C1 segment of cervical spinal cord (tissue), 14 donors: ENCODE measurements around the gene SARDH.

Experiments
- DNase-seq, 14 donors: peaks; one replicate each; lab custom pipeline; 2025; lab: John Stamatoyannopoulos, UW

Gene SARDH

DNA sequence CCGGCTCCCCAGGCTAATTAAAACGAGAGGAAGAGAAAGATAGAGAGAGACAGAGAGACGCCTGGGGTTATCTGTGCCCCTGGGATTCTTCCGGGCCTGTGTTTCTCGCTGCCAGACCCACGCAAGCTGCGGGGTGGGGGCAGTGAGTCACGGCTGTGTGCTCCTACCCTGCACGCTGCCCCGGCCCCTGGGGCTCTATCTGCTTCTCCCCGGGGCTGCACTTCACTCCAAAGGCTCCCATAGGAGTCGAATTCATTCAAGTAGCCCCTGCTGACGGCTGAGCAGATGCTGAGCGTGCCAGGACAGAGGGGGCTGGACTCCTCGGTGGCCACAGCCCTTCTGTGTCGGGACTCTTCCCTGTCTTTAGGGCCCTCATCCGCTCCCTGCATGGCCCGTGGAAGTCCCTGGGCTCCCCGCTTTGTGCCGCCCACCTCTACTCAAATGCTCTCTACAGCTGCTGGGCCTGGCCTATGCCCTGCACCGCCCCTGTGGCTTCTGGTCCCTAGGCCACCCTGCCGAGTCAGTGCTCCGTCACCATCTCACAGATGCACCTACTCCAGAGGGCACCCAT lies 22.8 kb downstream of the SARDH start:
- DNase-seq: no peak

DNA sequence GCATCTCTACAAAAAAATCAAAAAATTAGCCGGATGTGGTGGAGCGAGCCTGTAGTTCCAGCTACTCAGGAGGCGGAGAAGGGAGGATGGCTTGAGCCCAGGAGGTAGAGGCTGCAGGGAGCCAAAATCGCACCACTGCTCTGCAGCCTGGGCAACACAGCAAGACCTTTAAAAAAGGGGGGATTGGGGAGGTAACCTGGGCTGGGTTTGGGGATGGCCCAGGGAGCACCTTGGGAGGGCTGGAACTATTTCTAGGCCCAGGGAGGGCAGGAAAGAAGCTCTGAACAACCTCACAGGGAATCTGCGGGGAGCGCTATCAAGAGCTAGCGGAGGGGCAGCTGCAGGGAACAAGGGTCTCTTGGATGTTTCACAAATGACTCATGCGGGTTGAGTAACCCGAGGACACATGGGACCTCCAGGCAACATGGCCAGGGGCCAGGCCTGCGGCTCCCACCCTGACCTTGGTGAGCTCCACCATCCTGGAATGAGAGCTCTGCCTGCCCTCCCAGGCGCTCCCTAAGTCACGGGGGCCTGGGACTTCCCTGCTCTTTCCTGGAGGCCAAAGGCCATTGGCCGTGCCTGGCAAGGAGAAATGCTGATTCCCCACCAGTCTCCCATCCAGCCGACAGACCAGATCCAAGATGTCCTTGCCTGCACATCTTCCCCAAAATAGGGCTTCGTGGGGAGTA lies 23.4 kb downstream of the SARDH start:
- no peak for DNase-seq

DNA sequence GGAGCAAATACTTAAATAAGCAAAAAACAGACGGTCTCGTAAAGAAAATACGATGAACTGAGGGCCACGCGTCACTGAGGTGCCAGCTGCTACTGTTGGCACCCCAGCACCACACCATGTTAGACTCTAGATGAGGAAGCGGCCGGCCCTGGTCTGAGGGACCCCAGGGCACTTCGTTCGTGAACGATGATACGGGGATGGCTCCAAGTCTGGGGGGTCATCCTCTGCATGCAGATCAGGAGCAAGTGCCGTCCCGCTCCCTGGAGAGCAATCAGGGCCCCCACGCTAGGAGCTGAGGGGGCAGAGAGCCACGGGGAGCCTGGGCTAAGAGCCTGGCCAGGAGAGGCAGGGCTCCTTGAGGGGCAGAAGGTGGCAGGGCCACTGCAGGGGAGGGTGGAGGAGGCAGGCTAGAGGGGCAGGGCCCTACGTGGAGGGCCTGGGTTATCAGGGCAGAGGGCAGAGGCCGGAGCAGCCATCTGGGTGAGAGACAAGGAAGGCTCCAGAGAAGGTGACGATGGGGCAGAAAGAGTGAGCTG lies 24.1 kb downstream of the SARDH start:
- DNase-seq: no peak

DNA sequence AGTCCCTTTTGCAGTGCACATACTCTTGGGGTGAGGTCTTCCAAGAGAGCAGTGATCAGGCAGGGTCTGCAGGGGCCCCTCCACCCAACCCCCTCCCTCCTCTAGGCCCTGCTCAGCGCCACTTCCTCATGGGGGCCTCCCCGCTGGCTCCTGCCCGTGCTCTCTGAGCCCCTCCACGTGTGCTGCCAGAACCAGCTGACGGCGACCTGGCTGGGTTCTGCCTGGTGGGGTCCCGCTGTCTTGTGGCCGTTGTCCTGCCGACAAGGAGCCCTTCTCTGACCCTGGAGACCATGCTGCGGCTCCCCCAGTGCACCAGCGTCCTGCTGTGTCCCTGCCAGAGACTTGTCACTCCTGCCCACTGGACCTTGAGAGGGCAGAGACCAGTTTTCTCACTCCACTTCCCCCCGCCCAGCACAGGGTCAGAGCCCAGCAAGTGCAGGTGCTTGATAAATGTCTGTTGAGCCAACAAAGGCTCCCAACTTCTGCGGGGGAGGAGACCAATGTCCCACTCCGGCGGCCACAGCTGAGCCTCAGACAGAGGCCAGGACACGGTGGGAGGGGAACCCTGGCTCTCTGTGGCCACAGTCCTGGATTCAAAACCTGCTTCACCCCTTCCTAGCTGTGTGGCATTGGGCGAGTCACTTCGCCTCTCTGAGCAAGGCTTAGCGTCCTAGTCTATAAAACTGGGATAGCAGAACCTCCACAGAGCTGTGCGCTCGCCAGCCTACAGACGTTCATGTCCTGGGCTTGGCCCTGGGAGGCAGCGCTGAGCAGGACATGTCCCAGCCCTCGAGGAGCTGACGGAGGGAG lies 24.8 kb downstream of the SARDH start:
- no peak for DNase-seq

DNA sequence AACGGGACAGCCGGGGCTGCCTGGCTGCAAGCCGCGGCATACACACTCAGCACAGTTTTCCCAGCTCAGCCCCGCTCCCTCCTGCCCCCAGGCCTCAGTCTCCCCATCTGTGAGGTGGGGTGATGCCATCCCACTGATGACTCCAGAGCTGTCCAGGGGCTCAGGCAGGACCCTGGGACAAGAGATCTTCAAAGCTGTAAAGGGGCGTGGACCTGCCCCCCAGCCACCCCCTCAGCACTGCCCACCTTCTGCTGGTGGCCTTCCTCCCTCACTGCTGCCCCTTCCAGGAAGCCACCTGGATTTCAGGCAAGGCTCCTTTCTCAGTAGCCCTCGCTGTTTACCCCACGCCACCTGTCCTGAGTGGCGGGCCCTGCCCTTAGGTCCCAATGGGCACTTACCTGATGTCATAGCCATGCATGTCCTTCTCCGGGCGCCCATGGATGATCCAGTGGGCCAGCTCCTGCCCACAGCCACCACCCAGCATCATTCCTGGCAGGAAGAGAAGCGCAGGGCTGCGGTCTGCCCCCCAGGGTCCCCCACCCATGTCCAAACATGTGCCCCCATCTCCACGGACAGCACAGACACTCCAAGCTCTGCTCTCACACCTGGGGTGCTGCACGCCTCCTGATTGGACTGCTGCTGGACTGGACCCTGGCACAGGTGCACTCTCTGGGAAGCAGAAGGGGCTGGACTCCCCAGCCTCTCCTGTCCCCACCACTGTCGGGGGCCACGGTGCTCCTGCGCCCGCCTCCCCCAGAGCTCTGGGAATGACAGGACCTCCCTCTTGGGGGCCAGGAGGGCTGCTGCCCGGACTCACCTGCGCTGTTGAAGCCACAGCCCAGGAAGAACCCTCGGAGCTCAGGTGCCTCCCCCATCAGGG lies 25.7 kb downstream of the SARDH start:
- DNase-seq: no peak

GRCh38 chr9:133711428-133712220 lies 26.5 kb downstream of the SARDH start:
- no peak for DNase-seq

DNA sequence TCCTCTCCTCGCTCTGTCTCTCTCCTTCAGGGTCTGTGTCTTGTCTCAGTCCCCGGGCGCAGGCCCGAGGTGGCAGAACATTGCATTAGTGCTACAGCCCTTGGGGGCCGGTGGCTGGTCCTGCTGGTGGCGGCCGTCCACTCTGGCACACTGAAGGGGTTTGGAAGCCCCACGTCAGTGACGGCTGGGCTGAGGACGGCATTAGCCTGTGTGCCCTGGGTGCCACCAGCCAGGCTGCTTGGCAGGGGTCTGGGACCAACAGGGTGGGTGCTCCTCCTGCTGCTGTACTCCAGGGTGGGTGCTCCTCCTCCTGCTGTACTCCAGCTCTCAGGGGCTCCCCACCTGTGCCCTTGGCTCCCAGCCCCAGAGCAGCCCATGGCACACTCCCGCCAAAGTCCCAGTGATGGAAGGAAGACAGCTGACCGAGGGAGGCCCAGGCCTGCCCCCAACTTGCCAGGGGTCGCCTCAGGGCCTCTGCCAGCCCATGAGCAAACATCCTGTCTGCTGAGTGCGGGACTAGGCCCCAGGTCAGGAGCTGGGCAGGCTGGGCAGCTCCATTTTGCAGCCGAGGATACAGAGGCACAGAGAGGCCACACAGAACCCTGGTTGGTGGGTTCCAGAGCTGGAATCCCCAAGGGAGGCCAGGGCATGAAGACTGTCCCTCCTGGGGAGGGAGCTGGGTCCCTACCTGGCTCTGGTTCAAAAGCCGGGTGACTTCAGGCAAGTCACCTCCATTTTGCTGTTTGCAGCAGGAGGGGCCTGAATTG lies 27.3 kb downstream of the SARDH start:
- DNase-seq: no peak

- DNase-seq: no peak
Observed at GRCh38 chr9:133709691-133710571, 28.2 kb downstream of the SARDH start.

DNA sequence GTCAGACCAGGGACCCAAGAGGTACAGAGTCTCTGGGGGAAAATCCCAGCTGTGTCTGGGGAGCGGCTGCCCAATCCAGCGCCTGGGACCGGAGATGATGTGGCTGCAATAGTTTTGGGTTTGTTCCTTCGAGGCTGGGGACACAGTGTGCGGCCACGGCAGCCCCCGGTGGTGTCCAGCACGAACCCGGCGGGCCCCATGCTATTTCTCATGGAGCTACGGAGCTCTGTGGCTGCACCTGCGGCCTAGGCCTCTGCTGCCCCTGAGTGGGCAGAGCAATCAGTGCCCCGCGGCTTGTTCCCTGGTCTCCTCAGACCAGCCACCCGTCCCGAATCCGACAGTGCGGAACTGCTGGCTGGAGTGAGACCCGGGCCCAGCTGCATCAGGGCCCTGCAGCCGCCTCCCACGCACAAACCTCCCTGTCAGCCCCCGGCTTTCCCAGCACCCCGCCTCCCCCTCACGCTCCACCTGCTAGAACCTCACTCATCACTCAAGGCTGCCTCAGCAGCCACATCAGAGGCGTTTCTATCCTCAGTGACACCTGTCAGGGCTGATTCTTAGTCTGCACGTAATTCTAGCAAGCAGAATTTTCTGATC lies 29.0 kb downstream of the SARDH start:
- DNase-seq: no peak

DNA sequence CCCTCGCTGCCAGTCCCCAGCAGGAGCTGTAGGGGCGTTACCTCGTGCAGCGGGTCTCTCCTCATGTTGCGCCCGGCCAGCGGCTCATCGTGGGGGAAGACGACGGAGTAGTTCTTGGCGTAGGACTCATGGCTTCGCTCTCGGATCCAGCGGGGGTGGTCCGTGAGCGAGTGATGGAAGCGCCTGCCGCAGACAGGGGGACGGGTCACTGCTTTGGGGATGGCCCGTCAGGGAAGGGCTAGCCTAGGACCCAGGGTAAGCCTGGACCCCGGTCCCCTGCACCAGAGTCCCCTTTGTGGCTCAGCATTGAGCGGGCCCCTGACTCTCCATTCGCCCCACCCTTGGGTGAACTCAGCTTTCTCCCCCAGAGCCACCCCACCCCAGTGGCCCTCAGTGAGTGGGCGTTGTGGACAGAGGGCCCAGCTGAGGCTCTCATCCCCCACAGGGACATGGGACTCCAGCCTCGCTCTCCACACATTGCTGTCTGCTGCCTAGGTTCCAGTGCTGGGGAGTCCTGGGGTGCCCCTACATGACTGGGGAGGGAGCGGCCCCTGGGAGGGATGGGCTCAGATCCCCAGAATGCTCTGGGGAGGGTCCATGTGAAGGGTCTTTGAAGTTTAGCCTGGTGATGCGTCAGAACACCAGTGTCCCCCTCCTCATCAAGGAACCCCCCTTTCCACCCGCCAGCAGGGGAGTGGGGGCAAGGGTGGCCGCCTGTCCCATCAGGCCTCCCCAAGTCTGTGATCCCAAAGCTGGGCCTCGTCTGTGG lies 29.7 kb downstream of the SARDH start:
- no peak for DNase-seq

DNA sequence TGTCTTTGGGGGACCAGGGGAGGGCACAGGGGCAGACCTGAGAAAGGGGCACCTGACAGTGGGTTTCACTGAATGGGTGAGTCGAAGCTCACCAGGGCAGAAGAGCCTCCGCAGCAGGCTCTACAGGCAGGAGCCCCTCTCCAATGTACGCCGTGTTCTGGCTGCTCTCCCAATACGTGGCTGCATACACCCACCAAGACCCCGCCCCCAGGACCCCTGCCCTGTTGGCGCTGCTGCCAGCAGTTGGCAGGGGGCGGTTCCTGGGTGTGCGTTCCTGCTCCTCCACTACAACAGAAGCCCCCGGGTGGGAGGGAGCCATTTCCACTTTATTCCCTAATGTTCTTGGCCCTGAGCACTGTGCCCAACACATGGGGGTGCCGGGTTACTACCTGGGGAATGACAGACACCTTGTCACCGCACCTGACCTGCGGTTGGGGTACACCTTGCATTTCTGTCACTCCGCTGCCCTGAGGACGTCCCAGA lies 30.3 kb downstream of the SARDH start:
- DNase-seq: no peak

GRCh38 chr9:133707065-133707762 lies 30.9 kb downstream of the SARDH start:
- no peak for DNase-seq

- DNase-seq: no peak
Observed at GRCh38 chr9:133706307-133707050, 31.7 kb downstream of the SARDH start.

DNA sequence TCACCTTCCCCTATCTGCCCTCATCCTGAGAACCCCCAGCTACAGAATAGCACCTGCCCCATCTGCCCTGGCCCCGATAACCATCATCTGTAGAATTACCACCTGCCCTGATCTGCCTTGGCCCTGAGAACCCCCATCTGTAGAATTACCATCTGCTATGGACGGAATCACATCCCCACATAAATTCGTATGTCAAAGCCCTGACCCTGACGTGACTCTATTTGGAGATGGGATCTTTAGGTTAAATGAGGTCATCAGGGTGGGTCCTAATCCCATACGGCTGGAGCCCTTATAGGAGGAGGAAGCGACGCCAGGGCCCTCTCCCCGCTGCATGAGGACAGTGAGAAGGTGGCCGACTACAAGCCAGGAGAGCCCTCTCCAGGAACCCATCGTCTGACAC lies 32.6 kb downstream of the SARDH start:
- DNase-seq: no peak

DNA sequence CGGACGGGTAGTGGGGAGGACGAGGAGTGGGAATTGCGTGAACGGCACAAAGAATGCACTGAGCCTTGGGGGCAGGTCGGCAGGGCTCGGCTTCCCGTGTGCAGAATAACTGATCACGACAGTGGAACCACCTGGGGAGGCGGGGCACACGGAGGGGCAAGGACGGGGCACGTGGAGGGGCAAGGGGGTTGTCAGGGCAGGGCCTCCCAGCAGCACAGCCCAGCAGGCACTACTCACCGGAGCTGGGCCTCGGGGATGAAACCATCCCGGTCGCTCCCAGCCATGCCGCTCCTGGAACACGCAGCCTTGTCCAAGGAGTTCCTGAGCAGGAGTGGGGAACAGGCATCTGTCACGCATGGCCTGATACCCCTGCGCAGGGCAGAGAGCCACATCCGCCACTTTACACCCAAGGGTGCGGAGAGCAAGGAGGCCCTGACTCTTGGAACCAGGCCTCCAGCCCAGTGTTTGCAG lies 33.4 kb downstream of the SARDH start:
- no peak for DNase-seq
